COR-L47 (cell line): ENCODE measurements around the gene ANKRD13D.

Experiments used
- DNase-seq: peaks from one replicate; lab custom pipeline; 2025; lab: John Stamatoyannopoulos, UW

Gene ANKRD13D

DNA sequence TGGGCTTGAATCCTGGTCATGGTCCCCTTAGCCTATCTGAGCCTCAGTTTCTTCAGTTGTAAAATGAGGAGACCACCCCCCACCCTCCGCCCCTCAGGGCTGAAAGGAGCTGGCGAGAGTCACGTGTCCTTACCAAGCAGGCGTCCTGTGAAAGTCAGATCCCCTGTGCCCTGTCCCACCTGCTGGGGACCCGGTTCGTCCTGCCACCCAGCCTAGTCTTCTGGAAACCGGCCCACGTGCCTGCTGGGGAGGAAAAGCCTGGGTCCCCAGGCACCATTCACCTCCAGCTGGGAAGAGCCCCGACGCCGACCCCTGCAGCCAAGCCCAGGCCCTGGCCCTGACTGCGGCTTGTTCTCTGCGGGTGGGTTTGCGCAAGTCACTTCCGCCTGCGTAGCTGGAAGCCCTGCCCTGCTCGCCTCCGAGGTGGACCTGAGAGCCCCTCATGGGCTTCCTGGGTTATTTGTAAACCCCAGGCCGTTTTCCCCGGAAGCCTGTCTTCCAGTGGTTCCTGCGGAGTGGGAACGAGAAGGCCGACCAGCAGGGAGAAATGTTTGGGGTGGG, 13.5 kb downstream of the ANKRD13D start:
- DNase-seq: no peak

DNA sequence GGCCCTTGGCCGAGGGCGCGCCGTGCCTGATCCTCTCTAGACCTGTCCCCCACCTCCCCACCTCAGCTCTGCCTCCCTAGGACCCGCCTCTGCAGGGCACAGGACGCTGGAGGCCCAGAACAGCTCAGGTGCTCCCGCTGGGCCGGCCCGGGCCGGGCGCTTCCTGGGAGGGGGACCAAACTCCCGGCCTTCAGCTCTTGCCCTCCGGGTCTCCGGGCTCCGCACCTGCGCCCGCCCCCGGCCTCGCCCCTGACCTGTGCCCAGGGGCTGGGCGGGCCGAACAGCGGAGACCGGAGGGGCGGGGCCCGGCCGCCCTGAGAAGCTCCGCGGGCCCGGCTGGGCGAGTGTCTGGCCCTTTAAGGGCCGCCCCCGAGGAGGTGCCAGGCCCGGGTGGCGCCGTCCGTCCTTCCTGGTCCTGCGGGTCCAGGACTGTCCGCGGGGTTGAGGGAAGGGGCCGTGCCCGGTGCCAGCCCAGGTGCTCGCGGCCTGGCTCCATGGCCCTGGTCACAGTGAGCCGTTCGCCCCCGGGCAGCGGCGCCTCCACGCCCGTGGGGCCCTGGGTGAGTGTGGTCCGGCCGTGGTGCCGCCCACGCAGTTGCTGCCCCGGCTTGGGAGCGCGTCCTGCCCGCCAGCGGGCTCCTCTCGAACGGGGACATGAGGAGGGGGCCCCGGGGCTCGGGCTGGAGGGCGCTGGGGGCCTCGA, 14.2 kb downstream of the ANKRD13D start, which contains the start of gene SSH3:
TSS of gene SSH3 (plus strand) at position 399 of the 703 bp plus-strand sequence. CDS start at position 495, 96 bp downstream.
- DNase-seq: peak; percentile 40

- no peak for DNase-seq
Measured at GRCh38 chr11:67303835-67304411, 14.8 kb downstream of the ANKRD13D start.

- DNase-seq: no peak
Measured at GRCh38 chr11:67304511-67305113, 15.5 kb downstream of the ANKRD13D start.

GRCh38 chr11:67306769-67307544, 17.9 kb downstream of the ANKRD13D start:
- no peak for DNase-seq

DNA sequence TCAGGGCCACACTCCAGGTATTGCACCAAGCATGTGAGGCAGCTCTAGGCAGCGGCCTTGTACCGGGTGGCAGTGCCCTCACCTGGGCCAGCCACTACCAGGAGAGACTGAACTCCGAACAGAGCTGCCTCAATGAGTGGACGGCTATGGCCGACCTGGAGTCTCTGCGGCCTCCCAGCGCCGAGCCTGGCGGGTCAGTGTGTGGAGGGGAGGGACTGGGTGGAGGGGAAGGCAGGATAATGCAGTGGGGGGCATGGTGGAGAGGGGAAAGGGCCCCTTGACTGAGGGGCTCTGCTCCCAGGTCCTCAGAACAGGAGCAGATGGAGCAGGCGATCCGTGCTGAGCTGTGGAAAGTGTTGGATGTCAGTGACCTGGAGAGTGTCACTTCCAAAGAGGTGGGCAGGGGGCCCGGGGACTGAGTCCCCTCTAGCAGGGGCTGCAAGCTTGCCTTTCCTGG, 18.5 kb downstream of the ANKRD13D start:
- no peak for DNase-seq

DNA sequence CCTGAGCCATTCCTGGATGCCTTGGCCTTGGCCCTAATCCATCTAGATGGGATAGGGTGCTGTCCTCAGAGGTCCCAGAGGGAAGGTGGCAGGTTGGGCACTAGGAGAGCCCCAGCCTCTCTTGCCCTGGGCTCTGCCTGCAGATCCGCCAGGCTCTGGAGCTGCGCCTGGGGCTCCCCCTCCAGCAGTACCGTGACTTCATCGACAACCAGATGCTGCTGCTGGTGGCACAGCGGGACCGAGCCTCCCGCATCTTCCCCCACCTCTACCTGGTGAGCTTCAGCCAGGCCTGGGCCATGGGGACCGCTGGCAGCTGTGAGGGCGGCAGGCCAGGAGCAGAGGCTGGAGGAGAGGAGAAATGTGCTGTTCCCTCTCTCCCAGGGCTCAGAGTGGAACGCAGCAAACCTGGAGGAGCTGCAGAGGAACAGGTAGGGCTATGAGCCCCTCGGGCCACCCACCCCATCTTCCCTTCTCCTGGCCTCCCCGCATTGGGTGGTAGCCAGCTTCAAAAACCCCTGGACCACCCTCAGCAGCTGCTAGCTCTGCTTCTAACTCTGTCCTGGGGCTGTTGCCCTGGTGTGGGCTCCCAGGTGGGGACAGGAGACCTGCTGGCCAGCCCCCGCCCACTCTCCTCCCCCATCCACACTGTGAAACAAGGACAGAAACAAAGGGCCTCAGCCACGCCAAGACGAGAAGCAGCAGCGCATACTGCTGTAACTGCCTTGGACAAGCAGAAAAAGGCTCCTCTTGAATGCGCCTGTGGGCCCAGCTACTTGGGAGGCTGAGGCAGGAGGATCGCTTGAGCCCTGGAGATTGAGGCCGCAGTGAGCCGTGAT, 19.1 kb downstream of the ANKRD13D start:
- DNase-seq: no peak

DNA sequence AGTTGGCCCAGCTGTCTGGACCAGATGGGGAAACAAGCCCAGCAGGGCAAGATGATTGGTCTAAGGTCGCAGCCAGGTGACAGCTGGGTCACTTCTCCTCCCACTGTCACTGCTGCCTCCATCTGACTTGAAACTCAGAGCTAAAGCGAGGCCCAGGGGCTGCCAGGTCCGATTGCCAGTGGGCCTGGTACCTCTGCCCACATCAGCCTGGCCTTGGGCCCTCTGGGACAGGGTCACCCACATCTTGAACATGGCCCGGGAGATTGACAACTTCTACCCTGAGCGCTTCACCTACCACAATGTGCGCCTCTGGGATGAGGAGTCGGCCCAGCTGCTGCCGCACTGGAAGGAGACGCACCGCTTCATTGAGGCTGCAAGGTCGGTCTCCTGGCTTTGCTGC, 20.1 kb downstream of the ANKRD13D start:
- DNase-seq: no peak

DNA sequence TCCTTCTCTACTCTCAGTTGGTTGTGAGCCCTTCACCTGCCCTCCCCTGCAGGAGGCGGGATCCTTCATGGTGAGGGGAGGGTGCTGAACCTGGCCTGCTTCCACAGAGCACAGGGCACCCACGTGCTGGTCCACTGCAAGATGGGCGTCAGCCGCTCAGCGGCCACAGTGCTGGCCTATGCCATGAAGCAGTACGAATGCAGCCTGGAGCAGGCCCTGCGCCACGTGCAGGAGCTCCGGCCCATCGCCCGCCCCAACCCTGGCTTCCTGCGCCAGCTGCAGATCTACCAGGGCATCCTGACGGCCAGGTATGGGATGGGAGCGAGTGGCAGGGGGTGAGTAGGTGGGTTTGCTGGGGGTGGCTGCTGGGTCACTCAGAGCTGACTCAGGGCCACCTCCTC, 20.6 kb downstream of the ANKRD13D start:
- no peak for DNase-seq

DNA sequence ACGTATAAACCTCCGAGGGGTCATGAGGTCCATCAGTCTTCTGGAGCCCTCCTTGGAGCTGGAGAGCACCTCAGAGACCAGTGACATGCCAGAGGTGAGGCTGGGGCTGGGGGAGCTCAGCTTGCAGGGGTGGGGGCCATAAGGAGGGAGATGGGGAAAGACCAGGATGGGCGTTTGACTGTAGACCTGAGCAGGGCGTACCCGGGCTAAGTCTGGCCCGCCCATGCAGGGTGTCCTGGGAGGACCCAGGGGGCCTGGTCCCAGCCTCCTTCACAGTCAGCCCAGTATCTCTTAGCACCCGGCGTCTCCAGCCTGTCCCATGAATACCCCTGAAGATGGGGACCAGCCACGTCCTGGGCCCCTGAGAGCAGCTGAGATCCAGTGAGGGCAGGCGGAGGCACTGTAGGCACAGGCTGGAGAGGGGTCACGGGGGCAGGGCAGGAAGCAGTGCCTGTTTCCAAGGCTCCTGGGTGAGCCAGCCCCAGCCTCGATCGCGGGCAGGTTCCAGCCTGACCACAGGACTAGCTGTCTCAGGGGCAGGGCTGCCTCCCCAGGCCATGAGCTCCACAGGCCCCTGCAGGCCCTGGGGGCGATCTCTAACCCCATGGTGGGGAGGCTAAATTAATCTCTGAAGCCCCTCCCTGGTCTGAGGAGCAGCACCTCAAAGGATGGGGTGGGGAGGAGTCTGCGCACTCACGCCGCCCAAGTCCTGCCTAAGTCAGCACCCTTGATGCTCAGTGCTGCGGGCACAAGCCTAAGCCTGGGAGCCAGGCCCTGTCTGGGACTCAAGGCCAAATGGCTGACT, 21.3 kb downstream of the ANKRD13D start:
- no peak for DNase-seq

DNA sequence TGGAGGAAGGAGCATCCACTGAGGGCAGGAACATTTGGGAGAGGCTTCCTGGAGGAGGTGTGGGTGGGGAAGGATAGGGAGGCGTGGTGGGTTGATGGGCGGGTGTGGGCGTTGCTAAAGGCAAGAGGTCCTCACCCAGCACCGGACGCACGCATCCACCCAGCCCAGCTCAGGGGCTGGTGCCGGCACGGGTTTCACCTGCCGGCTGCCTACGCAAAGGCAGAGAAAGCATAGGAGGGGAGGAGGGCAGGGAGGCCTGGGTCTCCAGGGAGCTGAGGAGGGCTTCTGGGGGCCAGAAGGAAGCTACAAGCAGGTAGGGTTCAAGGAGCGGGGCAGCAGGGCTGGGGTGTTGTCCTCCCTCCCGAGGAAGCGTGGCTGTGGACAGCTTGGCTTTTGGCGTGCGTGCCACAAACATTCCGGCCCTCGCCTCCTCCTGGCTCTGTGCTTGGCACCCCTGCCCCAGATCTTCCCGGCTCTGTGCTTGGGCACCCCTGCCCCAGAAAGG, 22.0 kb downstream of the ANKRD13D start:
- DNase-seq: no peak

DNA sequence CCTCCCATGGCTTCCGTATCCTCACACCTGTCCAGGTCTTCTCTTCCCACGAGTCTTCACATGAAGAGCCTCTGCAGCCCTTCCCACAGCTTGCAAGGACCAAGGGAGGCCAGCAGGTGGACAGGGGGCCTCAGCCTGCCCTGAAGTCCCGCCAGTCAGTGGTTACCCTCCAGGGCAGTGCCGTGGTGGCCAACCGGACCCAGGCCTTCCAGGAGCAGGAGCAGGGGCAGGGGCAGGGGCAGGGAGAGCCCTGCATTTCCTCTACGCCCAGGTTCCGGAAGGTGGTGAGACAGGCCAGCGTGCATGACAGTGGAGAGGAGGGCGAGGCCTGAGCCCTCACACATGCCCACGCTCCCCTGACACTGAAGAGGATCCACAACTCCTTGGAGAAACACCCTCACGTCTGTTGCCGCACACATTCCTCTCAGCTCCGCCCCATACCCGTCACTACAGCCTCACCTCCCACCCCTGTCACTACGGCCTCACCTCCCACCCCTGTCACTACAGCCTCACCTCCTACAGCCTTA, 22.5 kb downstream of the ANKRD13D start:
- DNase-seq: no peak

- no peak for DNase-seq
Measured at GRCh38 chr11:67312187-67313021, 23.3 kb downstream of the ANKRD13D start.

DNA sequence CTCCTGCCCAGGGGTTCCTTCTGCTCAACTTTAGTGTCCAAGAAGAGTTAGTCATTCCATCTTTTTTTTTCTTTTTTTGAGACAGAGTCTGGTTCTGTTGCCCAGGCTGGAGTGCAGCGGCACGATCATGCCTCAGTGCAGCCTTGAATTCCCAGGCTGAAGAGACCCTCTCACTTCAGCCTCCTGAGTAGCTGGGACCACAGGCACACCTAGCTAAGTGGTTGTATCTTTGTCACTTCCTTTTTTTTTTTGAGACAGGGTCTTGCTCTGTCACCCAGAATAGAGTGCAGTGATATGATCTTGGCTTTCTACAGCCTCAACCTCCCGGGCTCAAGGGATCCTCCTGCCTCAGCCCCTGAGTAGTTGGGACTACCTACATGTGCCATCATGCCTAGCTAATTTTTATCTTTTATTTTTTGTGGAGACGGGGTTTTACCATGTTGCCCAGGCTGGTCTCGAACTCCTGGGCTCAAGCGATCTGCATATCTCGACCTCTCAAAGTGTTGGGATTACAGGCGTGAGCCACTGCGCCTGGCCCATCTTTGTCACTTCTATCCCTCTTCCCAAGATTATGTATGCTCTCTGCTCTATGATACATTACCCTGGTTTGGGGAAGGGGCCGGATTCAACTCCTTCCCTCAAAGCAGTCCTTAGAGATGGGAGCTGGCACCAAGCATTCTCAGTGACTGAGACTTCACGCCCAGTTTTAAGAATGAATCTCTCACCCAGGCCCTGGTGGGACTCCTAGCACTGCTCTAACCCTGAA, 24.2 kb downstream of the ANKRD13D start:
- no peak for DNase-seq

- DNase-seq: no peak
Measured at GRCh38 chr11:67314218-67314617, 25.1 kb downstream of the ANKRD13D start.

DNA sequence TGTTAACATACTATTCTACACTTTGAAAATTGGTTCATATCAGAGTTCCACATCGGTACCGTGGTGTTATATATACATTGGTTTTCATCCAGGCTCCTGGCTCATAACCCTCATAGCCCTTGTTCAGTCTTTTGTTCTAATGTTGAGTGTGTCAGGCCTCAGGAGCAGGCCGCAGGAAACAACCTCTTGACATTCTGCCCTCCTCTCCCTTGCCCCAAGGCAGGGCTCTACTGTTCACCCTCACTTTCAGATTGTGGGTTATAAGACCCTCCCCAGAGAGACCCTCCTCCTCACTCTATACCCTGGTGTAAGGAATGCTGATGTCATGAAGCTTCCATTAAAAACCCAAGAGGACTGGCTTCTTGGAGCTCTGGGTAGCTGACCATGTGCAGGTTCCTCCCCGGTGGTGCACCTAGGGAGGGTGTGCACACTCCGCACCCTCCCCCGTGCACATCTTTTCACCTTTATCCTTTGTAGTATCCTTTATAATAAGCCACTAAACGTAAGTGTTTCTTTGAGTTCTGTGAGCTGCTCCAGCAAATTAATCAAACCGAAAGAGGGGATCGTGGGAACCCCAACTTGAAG, 26.3 kb downstream of the ANKRD13D start:
- no peak for DNase-seq

DNA sequence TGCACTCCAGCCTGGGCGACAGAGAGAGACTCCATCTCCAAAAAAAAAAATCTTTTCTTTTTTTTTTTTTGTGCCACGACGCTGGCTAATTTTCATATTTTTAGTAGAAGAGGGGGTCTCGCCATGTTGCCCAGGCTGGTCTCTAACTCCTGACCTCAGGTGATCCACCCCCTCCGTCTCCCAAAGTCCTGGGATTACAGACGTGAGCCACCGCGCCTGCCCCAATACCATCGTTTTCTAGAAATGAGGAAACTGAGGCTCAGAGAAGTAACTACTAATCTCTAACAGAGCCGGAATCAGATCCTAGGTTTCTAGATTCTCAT, 27.7 kb downstream of the ANKRD13D start:
- DNase-seq: no peak
